Esophagus muscularis mucosa (tissue), 4 donors: Measurements from ENCODE around the gene SPPL2C.

Experiments
- EP300 ChIP-seq: sonication (generic); formaldehyde crosslinking; IDR thresholded peaks from one replicate; pipeline ENCODE4 v1.6.1; 2017; ENCODE audit warnings: antibody characterized with exemption
- POLR2A ChIP-seq: fragments of 450-650 bp; IDR thresholded peaks from one replicate; pipeline ENCODE4 v1.6.1; 2017; ENCODE audit warnings: antibody characterized with exemption, moderate library complexity, mild to moderate bottlenecking, low read depth
- TF ChIP-seq, protein P1 (sequence below), 3 experiments: fragments of 200-600 bp in 2 of 3; fragments of 450-650 bp in 1 of 3; sonication (generic) in 2 of 3; IDR thresholded peaks; one replicate each; pipeline ENCODE4 v1.5.1; 2017 to 2019; ENCODE audit warnings: antibody characterized with exemption in 3 of 3, mild to moderate bottlenecking in 2 of 3, moderate library complexity in 1 of 3

DNA sequence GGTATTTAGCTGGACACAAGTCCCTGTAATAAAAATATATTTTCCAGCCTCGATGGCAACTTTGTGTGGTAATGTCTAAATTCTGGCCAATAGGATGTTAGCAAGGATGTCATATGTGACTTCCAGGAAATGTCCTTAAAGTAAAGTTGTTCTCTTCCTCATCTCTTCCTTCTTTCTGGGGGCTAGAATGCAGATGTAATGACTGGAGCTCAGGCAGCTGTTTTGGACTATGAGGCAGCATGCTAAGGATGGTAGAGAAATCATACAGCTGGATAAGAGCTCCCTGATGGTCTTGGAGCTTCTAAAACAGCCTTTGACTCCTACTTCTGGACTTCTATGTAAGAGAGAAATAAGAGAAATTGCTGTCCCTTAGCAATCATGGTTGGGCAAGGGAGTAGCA, 32.8 kb downstream of the SPPL2C start:
- TF ChIP-seq, protein P1, sequence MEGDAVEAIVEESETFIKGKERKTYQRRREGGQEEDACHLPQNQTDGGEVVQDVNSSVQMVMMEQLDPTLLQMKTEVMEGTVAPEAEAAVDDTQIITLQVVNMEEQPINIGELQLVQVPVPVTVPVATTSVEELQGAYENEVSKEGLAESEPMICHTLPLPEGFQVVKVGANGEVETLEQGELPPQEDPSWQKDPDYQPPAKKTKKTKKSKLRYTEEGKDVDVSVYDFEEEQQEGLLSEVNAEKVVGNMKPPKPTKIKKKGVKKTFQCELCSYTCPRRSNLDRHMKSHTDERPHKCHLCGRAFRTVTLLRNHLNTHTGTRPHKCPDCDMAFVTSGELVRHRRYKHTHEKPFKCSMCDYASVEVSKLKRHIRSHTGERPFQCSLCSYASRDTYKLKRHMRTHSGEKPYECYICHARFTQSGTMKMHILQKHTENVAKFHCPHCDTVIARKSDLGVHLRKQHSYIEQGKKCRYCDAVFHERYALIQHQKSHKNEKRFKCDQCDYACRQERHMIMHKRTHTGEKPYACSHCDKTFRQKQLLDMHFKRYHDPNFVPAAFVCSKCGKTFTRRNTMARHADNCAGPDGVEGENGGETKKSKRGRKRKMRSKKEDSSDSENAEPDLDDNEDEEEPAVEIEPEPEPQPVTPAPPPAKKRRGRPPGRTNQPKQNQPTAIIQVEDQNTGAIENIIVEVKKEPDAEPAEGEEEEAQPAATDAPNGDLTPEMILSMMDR (IDR thresholded peaks at IDR 0.05), result no peak
- no peak for TF ChIP-seq POLR2A
- TF ChIP-seq EP300, result no peak
